HG02840 (cell line): ENCODE results near the gene IZUMO4.
"Not testable (repeated sequence)": the region's sequence is repeated elsewhere in the genome, so short reads cannot be mapped to it uniquely, and the experiment has no call there.

ENCODE experiments used
- ATAC-seq: cut with Tn5 transposase; IDR thresholded peaks from one replicate; pipeline ENCODE4 v1.9.1; 2021; ENCODE audit warnings: mild to moderate bottlenecking, moderate library complexity, moderate number of reproducible peaks; ENCODE audit not compliant: unreplicated experiment, low FRiP score

Gene IZUMO4

GRCh38 chr19:2121416-2122051 is 24.8 kb downstream of the IZUMO4 start:
- no peak for ATAC-seq

GRCh38 chr19:2122251-2122650 is 25.5 kb downstream of the IZUMO4 start:
- ATAC-seq = no peak

- no peak for ATAC-seq
These were observed 26.3 kb downstream of the IZUMO4 start for GRCh38 chr19:2122982-2123381.

- no peak for ATAC-seq
These were observed 27.1 kb downstream of the IZUMO4 start for GRCh38 chr19:2123682-2124387.

GRCh38 chr19:2126879-2127518 is 30.3 kb downstream of the IZUMO4 start:
- no peak for ATAC-seq

GRCh38 chr19:2127758-2128157 is 31.0 kb downstream of the IZUMO4 start:
- no peak for ATAC-seq

- ATAC-seq = not testable (repeated sequence)
These were observed 31.5 kb downstream of the IZUMO4 start for GRCh38 chr19:2128252-2128651.

GRCh38 chr19:2129022-2129421 is 32.3 kb downstream of the IZUMO4 start:
- no peak for ATAC-seq

- no peak for ATAC-seq
These were observed 32.8 kb downstream of the IZUMO4 start for GRCh38 chr19:2129486-2129885.

- no peak for ATAC-seq
These were observed 33.4 kb downstream of the IZUMO4 start for GRCh38 chr19:2129892-2130770.

GRCh38 chr19:2131012-2131975 is 34.6 kb downstream of the IZUMO4 start:
- ATAC-seq = not testable (repeated sequence)

- ATAC-seq = no peak
These were observed 35.5 kb downstream of the IZUMO4 start for GRCh38 chr19:2132191-2132590.

- ATAC-seq = no peak
These were observed 36.2 kb downstream of the IZUMO4 start for GRCh38 chr19:2132731-2133490.

GRCh38 chr19:2135474-2136402 is 39.0 kb downstream of the IZUMO4 start:
- no peak for ATAC-seq

- ATAC-seq = no peak
These were observed 40.1 kb downstream of the IZUMO4 start for GRCh38 chr19:2136796-2137195.

GRCh38 chr19:2138061-2138728 is 41.5 kb downstream of the IZUMO4 start:
- ATAC-seq = no peak

- ATAC-seq = no peak
These were observed 42.8 kb downstream of the IZUMO4 start for GRCh38 chr19:2139385-2140137.
